BE2C (cell line): ENCODE results near the gene ORMDL3.

ENCODE experiments used
- DNase-seq: peaks from one replicate; pipeline ENCODE4 v3.0.0-alpha.2; 2020
- H3K27me3 ChIP-seq: fragments of 250-450 bp; sonication (Bioruptor Pico); 2 replicates; pipeline ENCODE4 v1.5.1; 2020; ENCODE audit warnings: mild to moderate bottlenecking
- H3K36me3 ChIP-seq: fragments of 250-450 bp; sonication (Bioruptor Pico); 2 replicates; pipeline ENCODE4 v1.5.1; 2020; ENCODE audit warnings: mild to moderate bottlenecking
- H3K4me1 ChIP-seq: fragments of 250-450 bp; sonication (Bioruptor Pico); 2 replicates; pipeline ENCODE4 v1.5.1; 2020
- H3K4me3 ChIP-seq: 2 replicates; pipeline ENCODE4 v1.5.1; 2011; ENCODE audit warnings: low read depth, low read length
- H3K9me3 ChIP-seq: fragments of 250-450 bp; sonication (Bioruptor Pico); 2 replicates; pipeline ENCODE4 v1.5.1; 2020
- CTCF ChIP-seq: IDR thresholded peaks from 2 replicates; pipeline ENCODE4 v1.5.1; 2012; ENCODE audit warnings: mild to moderate bottlenecking, low read depth, low read length

ORMDL3 gene

GRCh38 chr17:39963829-39964228, 36.4 kb upstream of the ORMDL3 start:
- no peak for TF ChIP-seq CTCF
- H3K9me3 ChIP-seq, result no peaks in the 10 kb centered on the region
- DNase-seq, result no peak
- H3K4me3 ChIP-seq, result no peak overlapping the region
- H3K36me3 ChIP-seq, result no peaks in the 10 kb centered on the region
- H3K4me1 ChIP-seq, result no peaks in the 10 kb centered on the region
- H3K27me3 ChIP-seq, result peaks cover 38% of the 10 kb centered on the region

- Histone ChIP-seq H3K36me3 (no peaks in the 10 kb centered on the region), H3K4me3 (no peak within 1 kb of the TSS), H3K27me3 (peaks cover 29% of the 10 kb centered on the region), H3K4me1 (no peaks in the 10 kb centered on the region), H3K9me3 (no peaks in the 10 kb centered on the region)
- TF ChIP-seq CTCF, result no peak
- no peak for DNase-seq
Observed at GRCh38 chr17:39962642-39963220, 35.3 kb upstream of the ORMDL3 start, which contains the start of gene GSDMA. GSDMA (plus strand) TSS chr17:39963004; CDS start chr17:39965688, 2,684 bp downstream.

- DNase-seq, result no peak
- no peaks in the 10 kb centered on the region for H3K9me3 ChIP-seq
- H3K4me1 ChIP-seq, result no peaks in the 10 kb centered on the region
- no peaks in the 10 kb centered on the region for H3K36me3 ChIP-seq
- TF ChIP-seq CTCF, result no peak
- H3K4me3 ChIP-seq, result no peak overlapping the region
- peaks cover 12% of the 10 kb centered on the region for H3K27me3 ChIP-seq
Observed at GRCh38 chr17:39960524-39961041, 33.2 kb upstream of the ORMDL3 start.

GRCh38 chr17:39955726-39956225, 28.4 kb upstream of the ORMDL3 start:
- Histone ChIP-seq H3K27me3 (no peaks in the 10 kb centered on the region), H3K4me3 (no peak overlapping the region), H3K4me1 (peaks cover 5% of the 10 kb centered on the region; the same call in 1 of the 2 replicates), H3K36me3 (no peaks in the 10 kb centered on the region), H3K9me3 (no peaks in the 10 kb centered on the region)
- DNase-seq, result no peak
- no peak for TF ChIP-seq CTCF

- H3K4me1 ChIP-seq, result peaks cover 5% of the 10 kb centered on the region; the same call in 1 of the 2 replicates
- H3K9me3 ChIP-seq, result no peaks in the 10 kb centered on the region
- TF ChIP-seq CTCF, result no peak
- no peaks in the 10 kb centered on the region for H3K27me3 ChIP-seq
- no peak for DNase-seq
- no peaks in the 10 kb centered on the region for H3K36me3 ChIP-seq
- H3K4me3 ChIP-seq, result no peak overlapping the region
Observed at GRCh38 chr17:39954876-39955275, 27.5 kb upstream of the ORMDL3 start.

- no peaks in the 10 kb centered on the region for H3K9me3 ChIP-seq
- H3K4me1 ChIP-seq, result peaks cover 5% of the 10 kb centered on the region; the same call in 1 of the 2 replicates
- no peaks in the 10 kb centered on the region for H3K27me3 ChIP-seq
- no peak for DNase-seq
- no peaks in the 10 kb centered on the region for H3K36me3 ChIP-seq
- TF ChIP-seq CTCF, result no peak
- H3K4me3 ChIP-seq, result peak overlapping the region; percentile 42
Observed at GRCh38 chr17:39953471-39953888, 26.1 kb upstream of the ORMDL3 start.
